IMR-90 (cell line): ENCODE measurements around the gene MGME1. TPM values are rescaled to one million over a fixed set of nuclear protein-coding genes. Genes with fewer than 3 reads are reported as not detected.

ENCODE experiments used
- ATAC-seq: fragments of 200-7000 bp; cut with Tn5 transposase; 2 replicates; pipeline ENCODE4 v1.9.1; 2020; ENCODE audit warnings: low read depth, mild to moderate bottlenecking, moderate library complexity
- BruUV-seq: library from RNA; stranded (reverse); fragments of 400-500 nt; replicated peaks from 2 replicates; lab custom pipeline; 2021; lab: Mats Ljungman, UMichigan
- CTCF ChIA-PET: fragments of 300-600 bp; formaldehyde crosslinking; extraction: SDS; loops from one replicate; lab custom pipeline; 2021; ENCODE audit warnings: antibody characterized with exemption; lab: Yijun Ruan, JAX
- POLR2A ChIA-PET: fragments of 300-600 bp; sonication (Branson Sonifier 250); formaldehyde crosslinking; loops from one replicate; lab custom pipeline; 2022; ENCODE audit warnings: antibody characterized with exemption; ENCODE audit not compliant: unreplicated experiment; lab: Charles Lee
- DNase-seq: peaks from one replicate; pipeline ENCODE4 v3.0.0; 2013
- H2AFZ ChIP-seq: replicated peaks from 2 replicates; pipeline ENCODE3; 2013; ENCODE audit warnings: low read length, mild to moderate bottlenecking; ENCODE audit not compliant: poor library complexity
- H2AK5ac ChIP-seq: 2 replicates; pipeline ENCODE4 v1.6.1; 2013; ENCODE audit warnings: low read depth, low read length, inconsistent platforms
- H2AK9ac ChIP-seq: replicated peaks from 2 replicates; pipeline ENCODE3; 2013; ENCODE audit warnings: mild to moderate bottlenecking, low read depth, low read length, moderate library complexity; ENCODE audit not compliant: poor library complexity
- H2BK120ac ChIP-seq: 2 replicates; pipeline ENCODE4 v1.6.1; 2013; ENCODE audit warnings: low read depth, low read length, inconsistent platforms
- H2BK15ac ChIP-seq: 3 replicates; pipeline ENCODE4 v1.6.1; 2013; ENCODE audit warnings: low read depth, low read length, inconsistent platforms
- H2BK20ac ChIP-seq: 2 replicates; pipeline ENCODE4 v1.6.1; 2013; ENCODE audit warnings: low read depth, mild to moderate bottlenecking, inconsistent platforms, low read length, moderate library complexity
- H2BK5ac ChIP-seq: 2 replicates; pipeline ENCODE4 v1.6.1; 2013; ENCODE audit warnings: mild to moderate bottlenecking, low read depth, low read length, inconsistent platforms; ENCODE audit not compliant: poor library complexity, severe bottlenecking
- H3K14ac ChIP-seq: replicated peaks from 2 replicates; pipeline ENCODE4 v1.6.1; 2013; ENCODE audit warnings: low read depth, low read length, inconsistent platforms
- H3K18ac ChIP-seq: 2 replicates; pipeline ENCODE4 v1.6.1; 2013; ENCODE audit warnings: low read depth, low read length, control low read depth
- H3K23ac ChIP-seq: 2 replicates; pipeline ENCODE4 v1.6.1; 2013; ENCODE audit warnings: low read depth, low read length, inconsistent platforms
- H3K27ac ChIP-seq: 2 replicates; pipeline ENCODE4 v1.5.1; 2013; ENCODE audit warnings: mild to moderate bottlenecking, control low read depth, low read length; ENCODE audit not compliant: insufficient read depth
- H3K27me3 ChIP-seq: 2 replicates; pipeline ENCODE4 v1.6.1; 2013; ENCODE audit warnings: low read length; ENCODE audit not compliant: control insufficient read depth, insufficient read depth
- H3K36me3 ChIP-seq: 2 replicates; pipeline ENCODE4 v1.6.1; 2013; ENCODE audit warnings: low read length, mixed read lengths; ENCODE audit not compliant: control insufficient read depth, insufficient read depth
- H3K4ac ChIP-seq: 2 replicates; pipeline ENCODE4 v1.6.1; 2013; ENCODE audit warnings: low read depth, low read length, inconsistent platforms
- H3K4me1 ChIP-seq: 2 replicates; pipeline ENCODE4 v1.6.1; 2013; ENCODE audit warnings: low read length, mixed read lengths; ENCODE audit not compliant: control insufficient read depth, insufficient read depth
- H3K4me2 ChIP-seq: 2 replicates; pipeline ENCODE4 v1.6.1; 2013; ENCODE audit warnings: low read depth, mild to moderate bottlenecking, control low read depth, low read length, moderate library complexity
- H3K4me3 ChIP-seq: 2 replicates; pipeline ENCODE4 v1.5.1; 2013; ENCODE audit warnings: low read depth, mild to moderate bottlenecking, control low read depth, low read length, moderate library complexity; ENCODE audit not compliant: insufficient read depth
- H3K56ac ChIP-seq: 2 replicates; pipeline ENCODE4 v1.6.1; 2013; ENCODE audit warnings: low read length, inconsistent platforms; ENCODE audit not compliant: insufficient read depth; ENCODE audit errors: extremely low read depth
- H3K79me1 ChIP-seq, 2 experiments: 2 replicates each; pipeline ENCODE4 v1.6.1; 2013; ENCODE audit warnings: low read length in 2 of 2, inconsistent platforms in 1 of 2, low read depth in 1 of 2
- H3K9ac ChIP-seq: 2 replicates; pipeline ENCODE4 v1.6.1; 2013; ENCODE audit warnings: low read depth, low read length, control low read depth
- H3K9me1 ChIP-seq: 2 replicates; pipeline ENCODE4 v1.6.1; 2013; ENCODE audit warnings: low read length, inconsistent platforms; ENCODE audit not compliant: insufficient read depth
- H3K9me3 ChIP-seq: 2 replicates; pipeline ENCODE4 v1.6.1; 2013; ENCODE audit warnings: low read length; ENCODE audit not compliant: control insufficient read depth, insufficient read depth
- H4K20me1 ChIP-seq: 2 replicates; pipeline ENCODE4 v1.6.1; 2013; ENCODE audit warnings: low read length, inconsistent platforms; ENCODE audit not compliant: insufficient read depth
- H4K5ac ChIP-seq: 2 replicates; pipeline ENCODE4 v1.6.1; 2013; ENCODE audit warnings: mild to moderate bottlenecking, low read depth, low read length, control low read depth
- H4K8ac ChIP-seq, 2 experiments: 2 replicates each; pipeline ENCODE4 v1.6.1; 2013; ENCODE audit warnings: low read depth in 2 of 2, low read length in 2 of 2, control low read depth in 1 of 2, inconsistent platforms in 1 of 2
- H4K91ac ChIP-seq: 2 replicates; pipeline ENCODE4 v1.6.1; 2013; ENCODE audit warnings: low read depth, low read length, inconsistent platforms; ENCODE audit not compliant: insufficient read depth
- BHLHE40 ChIP-seq: fragments of 150-350 bp; IDR thresholded peaks from 2 replicates; pipeline ENCODE4 v1.6.1; 2016; ENCODE audit warnings: mild to moderate bottlenecking, low read depth, low read length
- CEBPB ChIP-seq: IDR thresholded peaks from 2 replicates; pipeline ENCODE4 v1.6.1; 2012; ENCODE audit warnings: low read depth, low read length, improper control_type of control experiment
- POLR2A ChIP-seq: IDR thresholded peaks from 2 replicates; pipeline ENCODE4 v1.6.1; 2012; ENCODE audit warnings: mild to moderate bottlenecking, low read depth, low read length
- RAD21 ChIP-seq: IDR thresholded peaks from 2 replicates; pipeline ENCODE4 v1.6.1; 2012; ENCODE audit warnings: low read length, improper control_type of control experiment
- SMC3 ChIP-seq: fragments of 150-350 bp; IDR thresholded peaks from 2 replicates; pipeline ENCODE4 v1.6.1; 2016; ENCODE audit warnings: low read depth, mild to moderate bottlenecking, antibody characterized with exemption, low read length, moderate library complexity
- WGBS, 2 experiments: methylation state at CpG; one replicate each; pipeline versions ENCODE4 v1.1.5 to v1.1.7; 2013; ENCODE audit warnings: missing lambda C conversion rate in 2 of 2; ENCODE audit not compliant: insufficient read length in 1 of 2; ENCODE audit errors: extremely low coverage in 2 of 2; 5-methylcytosine and 5-hydroxymethylcytosine counted together
- dilution Hi-C: fragments of 300-500 bp; cut with HindIII; formaldehyde crosslinking; loops from one replicate; pipeline ENCODE4 v1.14.3; 2018; ENCODE audit warnings: low sequenced_read_pairs; ENCODE audit not compliant: unreplicated experiment
- in situ Hi-C: fragments of 300-500 bp; cut with MboI; formaldehyde crosslinking; loops from 3 replicates; pipeline ENCODE4 v1.14.3; 2019; ENCODE audit warnings: low sequenced_read_pairs, inconsistent platforms, mixed read lengths
- intact Hi-C: fragments of 100-400 bp; cut with micrococcal nuclease; formaldehyde crosslinking; loops from 2 replicates; pipeline ENCODE4 v1.10.0; 2022
- polyA plus RNA-seq, 3 experiments: library from polyadenylated mRNA; depleted of rRNA; stranded (reverse); fragments of >200 nt; gene quantifications; 2 replicates each; pipeline ENCODE4 v1.2.3, GENCODE V29; 2012; ENCODE audit warnings: low replicate concordance in 1 of 3
- total RNA-seq: library from RNA; depleted of rRNA; stranded (reverse); fragments of >200 nt; gene quantifications from 2 replicates; pipeline ENCODE4 v1.2.3, GENCODE V29; 2012
- TF ChIP-seq, protein P1 (sequence below): fragments of 150-350 bp; IDR thresholded peaks from 2 replicates; pipeline ENCODE4 v1.6.1; 2017; ENCODE audit warnings: mild to moderate bottlenecking, antibody characterized with exemption, low read length, low read depth

The MGME1 gene
- total and polyA plus RNA-seq, 2 of the 4 experiments (the other 2 are of a cell fraction): 7.2 to 9.3 TPM

DNA sequence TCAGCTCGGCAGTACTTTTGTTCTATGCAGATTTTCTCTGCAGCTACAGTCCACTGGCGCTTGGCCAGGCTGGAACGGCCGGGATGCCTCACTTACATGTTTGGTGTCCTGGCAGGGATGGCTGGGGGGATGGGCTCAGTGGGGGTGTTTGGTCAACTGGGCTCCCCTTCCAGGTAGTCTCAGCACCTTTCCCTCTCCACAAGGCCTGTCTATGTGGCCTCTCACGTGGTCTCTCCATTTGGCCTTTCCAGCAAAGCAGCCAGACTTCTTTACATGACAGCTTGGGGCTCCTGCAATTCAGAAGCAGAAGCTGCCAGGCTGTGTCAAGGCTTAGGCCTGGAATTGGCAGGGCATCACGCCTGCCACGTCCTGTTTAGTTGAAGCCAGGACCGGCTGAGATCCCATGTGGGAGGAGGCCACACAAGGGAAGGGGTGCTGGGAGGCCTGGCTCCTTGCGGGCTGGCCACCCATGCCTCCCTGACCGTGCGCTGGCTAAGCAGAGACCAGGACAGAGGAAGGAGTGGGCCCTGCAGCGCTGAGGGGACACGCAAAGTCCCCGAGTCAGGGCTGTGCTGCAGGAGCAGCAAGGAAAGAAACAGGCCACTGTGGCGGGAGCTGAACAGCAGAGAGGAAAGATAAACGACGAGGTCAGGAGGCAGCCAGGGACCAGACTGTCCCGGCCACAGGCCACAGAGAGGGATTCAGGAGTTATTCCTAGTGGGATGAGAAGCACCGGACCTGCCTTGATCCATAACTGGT, 38.9 kb downstream of the MGME1 start:
- CTCF ChIA-PET: no interaction called here
- Histone ChIP-seq H2BK120ac (no peak overlapping the region), H3K4ac (no peak overlapping the region), H4K20me1 (no peaks in the 10 kb centered on the region), H4K8ac (0 out of 4 replicates have a peak overlapping the region, but pooled peaks of 1 of the 2 experiments have one; percentile 26), H3K79me1 (no peaks in the 10 kb centered on the region), H2AFZ (peak overlapping the region; percentile 73), H3K4me2 (no peak overlapping the region; the same call in 1 of the 2 replicates), H2AK9ac (no peak overlapping the region), H3K4me1 (peaks cover 13% of the 10 kb centered on the region; the same call in 1 of the 2 replicates), H3K56ac (no peak overlapping the region), H3K14ac (no peak overlapping the region), H3K27me3 (no peaks in the 10 kb centered on the region; the same call in 1 of the 2 replicates), H4K5ac (no peak overlapping the region; the same call in 1 of the 2 replicates), H2BK5ac (no peak overlapping the region), H2BK15ac (no peak overlapping the region), H4K91ac (no peak overlapping the region), H3K9me3 (no peaks in the 10 kb centered on the region), H3K9ac (no peak overlapping the region), H3K4me3 (no peak overlapping the region), H3K9me1 (peaks cover 13% of the 10 kb centered on the region), H3K36me3 (no peaks in the 10 kb centered on the region), H2AK5ac (no peak overlapping the region), H3K27ac (no peak overlapping the region), H2BK20ac (no peak overlapping the region), H3K23ac (no peak overlapping the region), H3K18ac (peak overlapping the region; percentile 20; the same call in 1 of the 2 replicates)
- intact Hi-C loops (loop anchor here (5.0 kb wide), 1 partner anchor 270 kb away; no protein-coding TSS in a partner anchor), dilution Hi-C loops (no loop called here), in situ Hi-C loops (no loop called here)
- DNase-seq (no peak), ATAC-seq (peak; percentile 18)
- WGBS, 2 experiments: 50% methylated on average over 7 of the region's 19 CpGs; no CpG with 5 or more reads in 1 of the 2 experiments
- no TSS peak for BruUV-seq
- TF ChIP-seq SMC3 (no peak), RAD21 (no peak), BHLHE40 (no peak), POLR2A (no peak), CEBPB (no peak)
- TF ChIP-seq, protein P1, sequence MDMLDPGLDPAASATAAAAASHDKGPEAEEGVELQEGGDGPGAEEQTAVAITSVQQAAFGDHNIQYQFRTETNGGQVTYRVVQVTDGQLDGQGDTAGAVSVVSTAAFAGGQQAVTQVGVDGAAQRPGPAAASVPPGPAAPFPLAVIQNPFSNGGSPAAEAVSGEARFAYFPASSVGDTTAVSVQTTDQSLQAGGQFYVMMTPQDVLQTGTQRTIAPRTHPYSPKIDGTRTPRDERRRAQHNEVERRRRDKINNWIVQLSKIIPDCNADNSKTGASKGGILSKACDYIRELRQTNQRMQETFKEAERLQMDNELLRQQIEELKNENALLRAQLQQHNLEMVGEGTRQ: no peak
- POLR2A ChIA-PET: interaction anchor here (0.6 kb wide), 1 partner anchor 325 kb away, joined by 3 read pairs; the partner anchor contains the start of gene RRBP1
